ENCODE results near the gene PATZ1.

Gene PATZ1

GRCh38 chr22:31305194-31305593, 41.0 kb downstream of the PATZ1 start:
- no peak for DNase-seq

DNA sequence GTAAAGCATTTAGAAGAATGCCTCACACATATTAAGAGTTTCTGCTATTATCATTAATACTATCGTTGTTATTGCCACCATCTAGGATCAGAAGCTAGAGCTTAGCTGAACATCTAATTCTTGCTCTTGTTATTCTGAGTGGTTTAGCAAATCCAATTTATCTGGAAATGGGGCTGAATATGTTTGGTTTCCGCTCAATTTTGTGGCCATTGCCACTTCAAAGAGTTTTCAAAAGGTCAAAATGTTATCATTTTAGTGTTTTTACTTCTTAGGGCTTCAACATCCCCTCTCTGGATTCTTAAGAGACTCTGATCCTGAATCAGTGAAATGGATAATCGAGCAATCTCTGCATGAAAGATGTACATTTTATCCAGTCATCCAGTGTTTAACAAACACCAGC, 43.6 kb downstream of the PATZ1 start:
- no peak for DNase-seq

- no peak for DNase-seq
These were observed 44.1 kb downstream of the PATZ1 start for GRCh38 chr22:31302006-31302405.

GRCh38 chr22:31300896-31301295, 45.2 kb downstream of the PATZ1 start:
- DNase-seq = no peak

- no peak for DNase-seq
These were observed 50.1 kb downstream of the PATZ1 start for GRCh38 chr22:31295831-31296657.

DNA sequence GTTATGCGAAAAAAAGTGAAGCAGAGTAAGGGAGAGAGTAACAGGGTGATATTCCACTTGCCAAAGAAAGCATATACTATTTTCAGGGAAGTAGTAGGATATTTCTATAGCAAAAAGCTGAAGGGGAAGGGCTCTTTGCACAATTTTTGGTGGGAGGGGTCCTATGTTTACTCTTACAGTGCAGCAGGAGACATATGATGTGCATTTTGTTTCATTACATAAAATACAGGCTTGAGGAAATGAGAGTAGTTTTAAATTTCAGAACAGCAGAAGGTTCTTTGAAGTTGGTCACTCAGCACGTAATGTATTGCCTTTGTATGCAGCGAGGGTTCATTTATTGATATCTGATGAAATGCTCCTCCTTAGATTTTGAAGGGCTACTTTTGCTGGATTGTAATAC, 50.8 kb downstream of the PATZ1 start:
- DNase-seq = no peak

DNA sequence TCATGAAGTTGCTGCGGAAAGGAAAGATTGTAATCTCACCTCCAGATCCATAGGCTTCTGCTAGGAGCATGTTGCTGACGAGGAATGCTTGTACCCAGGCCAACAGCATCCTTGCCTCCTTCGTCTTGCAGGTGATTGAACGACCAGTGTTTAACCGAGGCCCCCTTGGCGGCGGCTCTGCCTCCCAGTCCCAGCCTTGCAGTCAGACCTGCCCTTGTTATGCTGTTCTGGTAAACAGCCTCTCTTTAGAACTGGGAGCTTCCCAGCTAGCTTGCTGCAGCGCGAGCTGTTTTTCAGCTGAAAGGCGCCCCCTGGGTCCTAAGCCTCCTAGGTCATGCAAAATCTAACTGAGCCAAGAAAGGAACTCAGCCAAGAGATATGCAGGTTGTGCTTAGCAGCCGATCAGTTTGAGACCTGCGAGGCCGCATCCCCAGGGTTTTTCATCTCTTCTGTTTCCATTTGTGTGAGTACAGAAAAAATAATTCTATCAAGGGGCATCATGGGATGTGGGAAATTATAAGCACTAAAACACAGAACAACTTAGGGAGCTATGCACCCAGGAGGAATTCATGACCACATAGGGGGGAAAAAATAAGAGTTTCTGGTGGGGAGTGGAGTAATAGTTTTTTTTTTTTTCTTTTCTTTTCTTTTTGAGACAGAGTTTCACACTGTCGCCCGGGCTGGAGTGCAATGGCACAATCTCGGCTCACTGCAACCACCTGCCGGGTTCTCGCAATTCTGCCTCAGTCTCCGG, 53.7 kb downstream of the PATZ1 start, which contains the start of gene PIK3IP1:
PIK3IP1 (minus strand) TSS at position 253 of the 754 bp plus-strand sequence; CDS start at position 109, 144 bp downstream.
- DNase-seq = peak; percentile 57

DNA sequence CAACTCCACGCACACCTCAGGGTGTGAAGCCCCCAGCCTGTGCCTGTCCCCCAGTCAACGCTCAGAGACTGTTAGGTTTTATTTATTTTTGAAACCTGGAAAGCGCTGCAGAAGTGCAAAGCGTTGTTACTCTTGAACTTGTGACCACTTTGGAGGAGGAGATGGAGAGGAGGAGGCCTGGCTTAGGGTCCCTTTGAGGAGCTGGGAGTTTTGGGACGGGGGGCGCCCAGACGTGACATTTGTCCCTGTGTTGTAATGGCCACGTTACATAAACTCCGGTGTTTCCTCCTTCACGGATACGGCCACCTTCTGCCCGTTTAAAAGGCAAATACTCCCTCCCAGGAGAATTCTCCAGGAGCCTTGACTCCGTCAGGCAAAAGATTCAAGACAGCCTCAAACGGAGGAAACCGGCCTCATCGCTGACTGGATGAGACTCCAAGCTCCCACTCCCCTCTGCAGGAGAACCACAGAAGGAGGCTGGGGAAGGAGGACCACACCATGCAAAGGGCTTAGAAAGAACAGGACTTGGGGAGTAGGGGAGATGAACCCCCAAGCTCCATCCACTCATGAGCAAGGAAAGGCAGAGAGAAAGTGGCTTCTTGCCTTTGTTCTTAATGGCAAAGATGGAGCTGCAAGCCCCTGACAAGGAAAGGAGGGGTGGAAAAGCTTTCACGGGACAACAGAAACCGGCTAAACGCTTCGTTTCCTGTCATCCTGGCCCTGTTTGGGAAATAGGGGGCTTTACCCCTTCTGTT, 54.5 kb downstream of the PATZ1 start:
- no peak for DNase-seq

- DNase-seq = peak; percentile 78
These were observed 55.4 kb downstream of the PATZ1 start for GRCh38 chr22:31290494-31291471.

DNA sequence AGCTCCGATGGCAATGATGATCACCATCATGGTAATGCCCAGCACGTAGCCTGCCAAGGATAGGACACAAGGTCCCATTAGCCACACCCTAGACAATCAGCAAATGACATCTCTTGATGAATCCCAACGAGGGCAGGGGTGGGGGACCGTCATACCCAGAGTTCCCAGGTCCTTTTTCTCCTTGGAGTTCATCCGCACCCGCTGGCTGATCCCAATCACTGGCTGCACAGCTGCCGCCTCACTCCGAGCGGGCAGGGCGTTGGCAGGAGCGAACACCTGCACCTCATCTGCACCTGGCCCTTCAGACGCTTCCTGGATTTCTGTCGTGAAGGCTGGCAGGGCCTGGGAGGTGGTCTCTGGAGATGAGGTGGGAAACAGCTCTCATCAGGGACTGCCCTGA, 56.8 kb downstream of the PATZ1 start:
- peak; percentile 49 for DNase-seq

DNA sequence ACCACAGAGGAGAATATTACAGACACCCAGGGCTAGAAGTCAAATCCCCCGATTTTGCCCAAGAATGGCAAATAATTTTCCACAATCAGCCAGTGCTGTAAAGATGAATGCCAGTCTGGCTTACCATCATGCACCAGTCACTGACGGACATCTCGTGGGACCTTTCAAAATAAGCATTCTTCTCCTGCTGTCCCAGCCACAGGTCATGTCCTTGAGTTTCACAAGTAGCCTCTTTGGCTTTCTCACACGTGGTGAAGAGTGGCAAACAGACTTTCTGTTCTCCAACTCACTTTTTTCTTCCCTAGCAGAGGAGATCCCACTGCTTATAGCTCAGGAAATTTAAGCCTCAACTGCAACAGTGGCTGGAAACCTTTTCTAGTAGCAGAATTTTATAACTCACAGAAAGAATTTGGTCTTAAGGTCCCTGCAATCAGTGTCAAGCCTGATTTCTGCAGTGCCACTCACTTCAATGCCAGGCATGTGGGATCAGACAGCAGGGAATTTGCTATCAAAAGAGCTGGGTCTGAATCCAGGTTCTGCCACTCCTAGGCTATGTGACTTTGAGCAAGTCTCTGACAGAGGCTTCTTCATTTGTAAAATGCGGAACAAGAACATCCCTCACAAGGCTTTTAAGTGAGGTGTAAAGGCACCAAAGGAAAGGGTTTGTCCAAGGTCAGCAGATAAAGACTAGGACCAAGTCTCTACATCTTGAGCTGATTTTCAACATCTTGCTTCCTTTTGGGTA, 57.5 kb downstream of the PATZ1 start:
- DNase-seq = no peak

DNA sequence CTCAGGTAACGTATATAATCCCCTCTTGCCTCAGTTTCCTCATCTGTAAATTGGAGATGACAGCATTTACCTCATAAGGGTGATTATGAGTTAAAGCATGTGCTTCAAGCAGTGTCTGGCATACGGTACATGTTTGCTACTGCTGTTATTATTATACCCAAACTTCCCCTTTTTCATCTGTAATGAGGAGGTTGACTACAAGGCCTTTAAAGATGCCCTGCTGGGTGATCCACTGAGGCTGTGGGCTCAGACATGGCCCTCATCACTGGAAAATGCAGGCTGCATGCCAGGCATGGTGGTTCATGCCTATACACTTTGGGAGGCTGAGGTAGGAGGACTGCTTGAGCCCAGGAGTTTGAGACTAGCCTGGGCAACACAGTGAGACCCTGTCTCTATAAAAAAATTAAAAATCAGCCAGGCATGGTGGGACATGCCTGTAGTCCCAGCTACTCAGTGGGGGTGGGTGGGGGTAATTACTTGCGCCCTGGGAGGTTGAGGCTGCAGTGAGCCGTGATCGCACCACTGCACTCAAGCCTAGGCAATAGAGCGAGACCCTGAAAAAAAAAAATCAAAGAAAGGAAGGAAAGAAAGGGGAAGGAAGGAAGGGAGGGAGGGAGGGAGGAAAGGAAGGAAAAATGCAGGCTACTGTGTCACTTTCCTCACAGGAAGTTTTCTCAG, 58.2 kb downstream of the PATZ1 start:
- no peak for DNase-seq

- DNase-seq = no peak
These were observed 59.5 kb downstream of the PATZ1 start for GRCh38 chr22:31286360-31287255.

DNA sequence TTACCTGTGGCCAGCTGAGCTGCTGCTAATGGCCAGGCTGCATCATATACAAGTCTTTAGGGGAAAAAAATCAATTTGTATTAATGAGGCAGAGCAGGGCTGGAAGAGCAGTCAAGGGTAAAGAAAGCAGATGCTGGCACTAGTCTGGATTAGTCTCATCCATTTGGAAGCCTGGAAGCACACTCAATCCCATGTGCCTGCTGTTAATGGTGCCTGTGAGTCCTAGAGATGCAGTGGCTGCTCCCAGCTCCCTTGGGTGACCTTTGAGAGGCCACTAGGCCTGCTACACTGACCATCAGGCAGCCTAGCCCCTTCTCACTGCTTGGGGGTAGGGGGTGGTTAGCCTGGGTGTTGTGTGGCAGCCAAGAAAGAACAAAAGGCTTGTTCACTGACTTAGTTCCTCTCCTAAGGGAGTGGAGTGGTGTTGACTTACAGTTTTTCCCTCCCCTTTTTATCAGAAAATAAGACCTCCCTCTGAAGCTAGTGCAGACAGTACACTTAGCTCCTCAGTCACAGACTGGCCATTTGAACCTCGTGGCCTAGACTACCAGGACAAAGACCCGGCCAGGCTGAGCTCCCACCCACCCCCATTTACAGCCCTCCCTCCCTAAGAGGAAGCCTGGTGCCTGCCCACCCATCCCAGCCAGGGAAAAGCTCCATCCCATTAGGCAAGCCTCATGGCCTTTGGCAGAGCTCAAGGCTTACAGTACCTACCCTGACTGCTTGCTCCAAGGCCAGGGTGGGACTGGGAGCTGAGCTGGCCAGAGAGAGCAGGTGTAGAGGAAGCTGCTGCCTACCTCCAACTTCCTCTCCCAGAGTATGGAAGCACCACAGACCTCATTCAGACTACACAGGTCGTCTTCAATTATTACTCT, 61.6 kb downstream of the PATZ1 start:
- DNase-seq = no peak

GRCh38 chr22:31282748-31283468, 63.2 kb downstream of the PATZ1 start:
- DNase-seq = no peak

DNA sequence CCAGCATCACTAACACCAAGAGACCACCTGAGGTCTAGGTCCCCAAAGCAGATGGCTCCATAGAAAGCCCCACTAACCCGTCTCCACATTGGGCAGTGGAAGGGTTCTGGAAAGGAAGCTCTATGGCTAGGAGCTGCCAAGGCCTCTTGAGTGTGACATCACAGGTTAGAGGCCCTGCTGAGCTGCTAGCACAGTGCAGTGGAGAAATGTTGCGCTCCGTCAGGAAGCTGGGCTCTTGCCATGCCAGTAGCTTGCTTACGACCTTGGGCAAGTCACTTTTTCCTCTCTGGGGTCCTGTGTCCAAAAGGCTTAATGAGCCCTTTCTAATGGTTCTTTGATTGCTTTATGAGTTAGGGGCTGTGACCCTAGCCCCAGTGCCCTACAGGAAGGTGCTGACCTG, 64.4 kb downstream of the PATZ1 start:
- DNase-seq = no peak

GRCh38 chr22:31279821-31280505, 66.2 kb downstream of the PATZ1 start:
- no peak for DNase-seq

Data from NCI-H2029 treated with DMSO at 0.1 percent for 48 hours (cell line).